Liver (tissue), 9 donors: ENCODE results near the gene WWOX. TPM values are rescaled to one million over a fixed set of nuclear protein-coding genes. Genes with fewer than 3 reads are reported as not detected.

Source experiments
- DNase-seq: peaks from one replicate; pipeline ENCODE4 v3.0.0-alpha.2; 2017; ENCODE audit warnings: low spot score
- H3K27ac ChIP-seq, 2 donors: one replicate each; pipeline ENCODE4 v1.7.0; 2013; ENCODE audit warnings: inconsistent platforms in 2 of 2, low read length in 2 of 2, control low read depth in 1 of 2, low read depth in 1 of 2, mild to moderate bottlenecking in 1 of 2
- H3K27me3 ChIP-seq, 4 donors: one replicate each; pipeline versions ENCODE4 v1.6.1 to v1.7.0; 2013; ENCODE audit warnings: low read length in 3 of 4, inconsistent platforms in 1 of 4, mild to moderate bottlenecking in 1 of 4, moderate library complexity in 1 of 4; ENCODE audit not compliant: control insufficient read depth in 4 of 4, insufficient read depth in 4 of 4
- H3K36me3 ChIP-seq, 4 donors: one replicate each; pipeline versions ENCODE4 v1.6.1 to v1.7.0; 2013; ENCODE audit warnings: low read length in 3 of 4, mild to moderate bottlenecking in 3 of 4, low read depth in 1 of 4, moderate library complexity in 1 of 4; ENCODE audit not compliant: control insufficient read depth in 4 of 4, insufficient read depth in 3 of 4
- H3K4me1 ChIP-seq, 4 donors: one replicate each; pipeline versions ENCODE4 v1.6.1 to v1.7.0; 2013; ENCODE audit warnings: low read length in 3 of 4, mild to moderate bottlenecking in 3 of 4, moderate library complexity in 1 of 4; ENCODE audit not compliant: control insufficient read depth in 4 of 4, insufficient read depth in 4 of 4
- H3K4me3 ChIP-seq, 3 donors: one replicate each; pipeline versions ENCODE4 v1.6.1 to v1.7.0; 2013; ENCODE audit warnings: low read length in 3 of 3, control low read depth in 1 of 3, low read depth in 1 of 3, mild to moderate bottlenecking in 1 of 3
- H3K9ac ChIP-seq, 2 donors: one replicate each; pipeline ENCODE4 v1.7.0; 2013; ENCODE audit warnings: low read length in 2 of 2, mild to moderate bottlenecking in 2 of 2, moderate library complexity in 2 of 2, control low read depth in 1 of 2, low read depth in 1 of 2
- H3K9me3 ChIP-seq, 4 donors: one replicate each; pipeline versions ENCODE4 v1.6.1 to v1.7.0; 2013; ENCODE audit warnings: low read length in 3 of 4; ENCODE audit not compliant: control insufficient read depth in 4 of 4
- EGR1 ChIP-seq, 2 donors: IDR thresholded peaks; 2 replicates each; pipeline ENCODE4 v1.6.1; 2016 to 2018; ENCODE audit warnings: antibody characterized with exemption in 2 of 2, low read depth in 2 of 2
- FOXA1 ChIP-seq: IDR thresholded peaks from 2 replicates; pipeline ENCODE4 v1.6.1; 2016; ENCODE audit warnings: antibody characterized with exemption
- FOXA2 ChIP-seq: IDR thresholded peaks from 2 replicates; pipeline ENCODE4 v1.6.1; 2016; ENCODE audit warnings: antibody characterized with exemption
- GABPA ChIP-seq, 2 donors: IDR thresholded peaks in 1 of 2; conservative IDR thresholded peaks in 1 of 2; 2 replicates each; pipeline ENCODE4 v1.6.1; 2016; ENCODE audit warnings: antibody characterized with exemption in 2 of 2, mild to moderate bottlenecking in 1 of 2, moderate library complexity in 1 of 2
- HNF4A ChIP-seq, 2 donors: conservative IDR thresholded peaks; 2 replicates each; pipeline ENCODE4 v1.6.1; 2016; ENCODE audit warnings: antibody characterized with exemption in 2 of 2, mild to moderate bottlenecking in 2 of 2
- HNF4G ChIP-seq: IDR thresholded peaks from 2 replicates; pipeline ENCODE4 v1.6.1; 2016; ENCODE audit warnings: antibody characterized with exemption
- JUND ChIP-seq, 2 donors: IDR thresholded peaks; 2 replicates each; pipeline ENCODE4 v1.6.1; 2016; ENCODE audit warnings: antibody characterized with exemption in 2 of 2
- NR2F2 ChIP-seq: IDR thresholded peaks from 2 replicates; pipeline ENCODE4 v1.6.1; 2016; ENCODE audit warnings: antibody characterized with exemption
- RAD21 ChIP-seq, 2 donors: IDR thresholded peaks; 2 replicates each; pipeline ENCODE4 v1.6.1; 2016; ENCODE audit warnings: antibody characterized with exemption in 2 of 2, mild to moderate bottlenecking in 2 of 2
- RXRA ChIP-seq, 2 donors: IDR thresholded peaks; 2 replicates each; pipeline ENCODE4 v1.6.1; 2017 to 2018; ENCODE audit warnings: antibody characterized with exemption in 2 of 2, mild to moderate bottlenecking in 1 of 2
- SP1 ChIP-seq: IDR thresholded peaks from 2 replicates; pipeline ENCODE4 v1.6.1; 2018; ENCODE audit warnings: antibody characterized with exemption, mild to moderate bottlenecking
- TAF1 ChIP-seq: conservative IDR thresholded peaks from 2 replicates; pipeline ENCODE4 v1.6.1; 2016; ENCODE audit warnings: antibody characterized with exemption, mild to moderate bottlenecking
- YY1 ChIP-seq: IDR thresholded peaks from 2 replicates; pipeline ENCODE4 v1.6.1; 2016; ENCODE audit warnings: antibody characterized with exemption, mild to moderate bottlenecking
- WGBS: extraction: QIAGEN DNeasy Blood & Tissue Kit; methylation state at CpG from one replicate; pipeline ENCODE4 v1.1.7; 2013; 5-methylcytosine and 5-hydroxymethylcytosine counted together
- polyA plus RNA-seq, 2 donors: library from polyadenylated mRNA; stranded (reverse) in 1 of 2; unstranded in 1 of 2; fragments of 200-250 nt in 1 of 2; fragments of >200 nt in 1 of 2; fragmentation: Nextera tagmentation in 1 of 2; extraction: Ambion mirVana in 1 of 2; gene quantifications; one replicate each; pipeline versions ENCODE4 v1.2.1 to v1.2.3, GENCODE V29; 2013 to 2015
- total RNA-seq, 2 donors: library from RNA; depleted of rRNA; stranded (reverse); fragments of >200 nt; gene quantifications; one replicate each; pipeline ENCODE4 v1.2.3, GENCODE V29; 2014
- TF ChIP-seq, protein P1 (sequence below): fragments of 150-350 bp; IDR thresholded peaks from 2 replicates; pipeline ENCODE4 v1.5.1; 2017; ENCODE audit warnings: improper control_type of control experiment, low read depth, low read length; ENCODE audit not compliant: missing input control
- TF ChIP-seq, protein P2 (sequence below): IDR thresholded peaks from 2 replicates; pipeline ENCODE4 v1.6.1; 2016; ENCODE audit warnings: antibody characterized with exemption
- TF ChIP-seq, protein P3 (sequence below): IDR thresholded peaks from 2 replicates; pipeline ENCODE4 v1.6.1; 2016; ENCODE audit warnings: antibody characterized with exemption
- TF ChIP-seq, protein P4 (sequence below): IDR thresholded peaks from 2 replicates; pipeline ENCODE4 v1.6.1; 2016; ENCODE audit warnings: antibody characterized with exemption
- TF ChIP-seq, protein P5 (sequence below): IDR thresholded peaks from 2 replicates; pipeline ENCODE4 v1.6.1; 2016; ENCODE audit warnings: antibody characterized with exemption, mild to moderate bottlenecking
- donor health status: healthy.
- donor health status: healthy.
- donor health status: healthy.
- donor health status: healthy.
- donor health status: healthy.

WWOX gene
- total and polyA plus RNA-seq, 4 donors: 9.8 to 46.0 (median 15.3) TPM

DNA sequence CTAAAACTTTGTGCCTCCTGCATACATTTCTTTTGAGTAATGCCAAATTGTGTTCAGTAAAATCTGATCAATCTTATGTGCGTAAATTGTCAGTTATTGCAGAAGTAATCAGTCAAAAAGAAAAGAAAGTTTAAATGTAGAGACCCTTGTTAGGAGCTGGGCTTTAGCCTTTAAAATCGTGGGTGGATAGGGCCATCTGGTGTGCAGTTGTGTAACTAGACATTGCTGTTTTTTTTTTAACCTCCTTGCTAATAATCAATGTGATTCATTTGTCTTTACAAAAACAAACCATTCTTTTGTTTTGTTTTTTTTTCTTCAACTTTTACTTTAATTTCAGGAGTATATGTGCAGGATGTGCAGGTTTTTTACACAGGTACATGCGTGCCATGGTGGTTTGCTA, 5.3 kb upstream of the WWOX start (continued):
- TF ChIP-seq, protein P1, sequence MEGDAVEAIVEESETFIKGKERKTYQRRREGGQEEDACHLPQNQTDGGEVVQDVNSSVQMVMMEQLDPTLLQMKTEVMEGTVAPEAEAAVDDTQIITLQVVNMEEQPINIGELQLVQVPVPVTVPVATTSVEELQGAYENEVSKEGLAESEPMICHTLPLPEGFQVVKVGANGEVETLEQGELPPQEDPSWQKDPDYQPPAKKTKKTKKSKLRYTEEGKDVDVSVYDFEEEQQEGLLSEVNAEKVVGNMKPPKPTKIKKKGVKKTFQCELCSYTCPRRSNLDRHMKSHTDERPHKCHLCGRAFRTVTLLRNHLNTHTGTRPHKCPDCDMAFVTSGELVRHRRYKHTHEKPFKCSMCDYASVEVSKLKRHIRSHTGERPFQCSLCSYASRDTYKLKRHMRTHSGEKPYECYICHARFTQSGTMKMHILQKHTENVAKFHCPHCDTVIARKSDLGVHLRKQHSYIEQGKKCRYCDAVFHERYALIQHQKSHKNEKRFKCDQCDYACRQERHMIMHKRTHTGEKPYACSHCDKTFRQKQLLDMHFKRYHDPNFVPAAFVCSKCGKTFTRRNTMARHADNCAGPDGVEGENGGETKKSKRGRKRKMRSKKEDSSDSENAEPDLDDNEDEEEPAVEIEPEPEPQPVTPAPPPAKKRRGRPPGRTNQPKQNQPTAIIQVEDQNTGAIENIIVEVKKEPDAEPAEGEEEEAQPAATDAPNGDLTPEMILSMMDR: no peak
- TF ChIP-seq NR2F2: no peak
- TF ChIP-seq RXRA (IDR thresholded peaks at IDR 0.05): no peak
- TF ChIP-seq, protein P2, sequence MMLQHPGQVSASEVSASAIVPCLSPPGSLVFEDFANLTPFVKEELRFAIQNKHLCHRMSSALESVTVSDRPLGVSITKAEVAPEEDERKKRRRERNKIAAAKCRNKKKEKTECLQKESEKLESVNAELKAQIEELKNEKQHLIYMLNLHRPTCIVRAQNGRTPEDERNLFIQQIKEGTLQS: no peak
- no peak for TF ChIP-seq FOXA1
- TF ChIP-seq, protein P3, sequence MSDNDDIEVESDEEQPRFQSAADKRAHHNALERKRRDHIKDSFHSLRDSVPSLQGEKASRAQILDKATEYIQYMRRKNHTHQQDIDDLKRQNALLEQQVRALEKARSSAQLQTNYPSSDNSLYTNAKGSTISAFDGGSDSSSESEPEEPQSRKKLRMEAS: no peak
- no peak for TF ChIP-seq JUND (IDR thresholded peaks at IDR 0.05)
- no peak for TF ChIP-seq YY1
- no peak for TF ChIP-seq RAD21 (IDR thresholded peaks at IDR 0.05)
- no peak for TF ChIP-seq EGR1 (IDR thresholded peaks at IDR 0.05; ENCODE audit: low read depth in 2 of 2)

DNA sequence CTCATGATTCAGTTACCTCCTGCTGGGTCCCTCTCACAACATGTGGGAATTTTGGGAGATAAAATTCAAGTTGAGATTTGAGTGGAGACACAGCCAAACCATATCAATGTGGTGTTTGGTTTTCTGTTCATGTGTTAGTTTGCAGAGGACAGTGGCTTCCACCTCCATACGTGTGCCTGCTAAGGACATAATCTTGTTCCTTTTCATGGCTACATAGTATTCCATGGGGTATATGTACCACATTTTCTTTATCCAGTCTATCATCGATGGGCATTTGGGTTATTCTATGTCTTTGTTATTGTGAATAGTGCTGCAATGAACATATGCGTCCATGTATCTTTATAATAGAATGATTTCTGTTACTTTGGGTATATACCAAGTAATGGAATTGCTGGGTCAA, 4.5 kb upstream of the WWOX start:
- H3K9ac ChIP-seq: no peak overlapping the region
- H3K9me3 ChIP-seq: no peaks in the 10 kb centered on the region
- no peaks in the 10 kb centered on the region for H3K36me3 ChIP-seq
- TF ChIP-seq FOXA2: no peak
- no peak for TF ChIP-seq RAD21 (IDR thresholded peaks at IDR 0.05)
- TF ChIP-seq, protein P1: no peak
- no peak for TF ChIP-seq HNF4G
- TF ChIP-seq SP1: no peak
- TF ChIP-seq, protein P2: no peak
- no peak for TF ChIP-seq YY1
- TF ChIP-seq NR2F2: no peak
- TF ChIP-seq, protein P4, sequence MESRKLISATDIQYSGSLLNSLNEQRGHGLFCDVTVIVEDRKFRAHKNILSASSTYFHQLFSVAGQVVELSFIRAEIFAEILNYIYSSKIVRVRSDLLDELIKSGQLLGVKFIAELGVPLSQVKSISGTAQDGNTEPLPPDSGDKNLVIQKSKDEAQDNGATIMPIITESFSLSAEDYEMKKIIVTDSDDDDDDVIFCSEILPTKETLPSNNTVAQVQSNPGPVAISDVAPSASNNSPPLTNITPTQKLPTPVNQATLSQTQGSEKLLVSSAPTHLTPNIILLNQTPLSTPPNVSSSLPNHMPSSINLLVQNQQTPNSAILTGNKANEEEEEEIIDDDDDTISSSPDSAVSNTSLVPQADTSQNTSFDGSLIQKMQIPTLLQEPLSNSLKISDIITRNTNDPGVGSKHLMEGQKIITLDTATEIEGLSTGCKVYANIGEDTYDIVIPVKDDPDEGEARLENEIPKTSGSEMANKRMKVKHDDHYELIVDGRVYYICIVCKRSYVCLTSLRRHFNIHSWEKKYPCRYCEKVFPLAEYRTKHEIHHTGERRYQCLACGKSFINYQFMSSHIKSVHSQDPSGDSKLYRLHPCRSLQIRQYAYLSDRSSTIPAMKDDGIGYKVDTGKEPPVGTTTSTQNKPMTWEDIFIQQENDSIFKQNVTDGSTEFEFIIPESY: no peak
- TF ChIP-seq GABPA (IDR thresholded peaks at IDR 0.05 in 1 of 2, conservative IDR thresholded peaks at IDR 0.05 in 1 of 2): no peak
- no peak for TF ChIP-seq TAF1
- no peak for TF ChIP-seq EGR1 (IDR thresholded peaks at IDR 0.05; ENCODE audit: low read depth in 2 of 2)
- TF ChIP-seq FOXA1: no peak
- no peak for TF ChIP-seq JUND (IDR thresholded peaks at IDR 0.05)
- TF ChIP-seq, protein P3: no peak
- no peak for TF ChIP-seq RXRA (IDR thresholded peaks at IDR 0.05)
- TF ChIP-seq HNF4A (conservative IDR thresholded peaks at IDR 0.05): no peak
- TF ChIP-seq, protein P5, sequence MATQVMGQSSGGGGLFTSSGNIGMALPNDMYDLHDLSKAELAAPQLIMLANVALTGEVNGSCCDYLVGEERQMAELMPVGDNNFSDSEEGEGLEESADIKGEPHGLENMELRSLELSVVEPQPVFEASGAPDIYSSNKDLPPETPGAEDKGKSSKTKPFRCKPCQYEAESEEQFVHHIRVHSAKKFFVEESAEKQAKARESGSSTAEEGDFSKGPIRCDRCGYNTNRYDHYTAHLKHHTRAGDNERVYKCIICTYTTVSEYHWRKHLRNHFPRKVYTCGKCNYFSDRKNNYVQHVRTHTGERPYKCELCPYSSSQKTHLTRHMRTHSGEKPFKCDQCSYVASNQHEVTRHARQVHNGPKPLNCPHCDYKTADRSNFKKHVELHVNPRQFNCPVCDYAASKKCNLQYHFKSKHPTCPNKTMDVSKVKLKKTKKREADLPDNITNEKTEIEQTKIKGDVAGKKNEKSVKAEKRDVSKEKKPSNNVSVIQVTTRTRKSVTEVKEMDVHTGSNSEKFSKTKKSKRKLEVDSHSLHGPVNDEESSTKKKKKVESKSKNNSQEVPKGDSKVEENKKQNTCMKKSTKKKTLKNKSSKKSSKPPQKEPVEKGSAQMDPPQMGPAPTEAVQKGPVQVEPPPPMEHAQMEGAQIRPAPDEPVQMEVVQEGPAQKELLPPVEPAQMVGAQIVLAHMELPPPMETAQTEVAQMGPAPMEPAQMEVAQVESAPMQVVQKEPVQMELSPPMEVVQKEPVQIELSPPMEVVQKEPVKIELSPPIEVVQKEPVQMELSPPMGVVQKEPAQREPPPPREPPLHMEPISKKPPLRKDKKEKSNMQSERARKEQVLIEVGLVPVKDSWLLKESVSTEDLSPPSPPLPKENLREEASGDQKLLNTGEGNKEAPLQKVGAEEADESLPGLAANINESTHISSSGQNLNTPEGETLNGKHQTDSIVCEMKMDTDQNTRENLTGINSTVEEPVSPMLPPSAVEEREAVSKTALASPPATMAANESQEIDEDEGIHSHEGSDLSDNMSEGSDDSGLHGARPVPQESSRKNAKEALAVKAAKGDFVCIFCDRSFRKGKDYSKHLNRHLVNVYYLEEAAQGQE: no peak
- peaks cover 0 to 6% (median under 1%) of the 10 kb centered on the region in 4 donors for H3K4me1 ChIP-seq
- no peaks in the 10 kb centered on the region for H3K27me3 ChIP-seq
- H3K4me3 ChIP-seq: no peak overlapping the region
- DNase-seq: no peak
- H3K27ac ChIP-seq: no peak overlapping the region
- 85% methylated on average over 3 of the region's 3 CpGs for whole genome bisulfite sequencing
